BLaER1 treated with 17β-estradiol and CSF1 and Interleukin-3, amounts not matched to agents 10 nM and 100 nM (cell line): ENCODE measurements around the gene ESYT3.

ENCODE experiments used
- H3K27ac ChIP-seq, 11 experiments: shearing (Covaris generic); formaldehyde crosslinking; 2 replicates each; pipeline ENCODE4 v1.8.1; 2022
- H3K27me3 ChIP-seq, 11 experiments: shearing (Covaris generic); formaldehyde crosslinking; 2 replicates each; pipeline ENCODE4 v1.8.1; 2022
- H3K36me3 ChIP-seq, 11 experiments: shearing (Covaris generic); formaldehyde crosslinking; 2 replicates each; pipeline ENCODE4 v1.8.1; 2022
- H3K4me1 ChIP-seq, 10 experiments: shearing (Covaris generic); formaldehyde crosslinking; 2 replicates each; pipeline ENCODE4 v1.8.1; 2022
- H3K4me2 ChIP-seq, 11 experiments: shearing (Covaris generic); formaldehyde crosslinking; 2 replicates each; pipeline ENCODE4 v1.8.1; 2022
- H3K4me3 ChIP-seq, 10 experiments: shearing (Covaris generic); formaldehyde crosslinking; 2 replicates each; pipeline ENCODE4 v1.8.1; 2022
- H3K9ac ChIP-seq, 11 experiments: shearing (Covaris generic); formaldehyde crosslinking; 2 replicates each; pipeline ENCODE4 v1.8.1; 2022
- H3K9me3 ChIP-seq, 11 experiments: shearing (Covaris generic); formaldehyde crosslinking; replicated peaks in 1 of 11; 2 replicates each; pipeline ENCODE4 v1.8.1; 2022
- H4K20me1 ChIP-seq, 11 experiments: shearing (Covaris generic); formaldehyde crosslinking; 2 replicates each; pipeline ENCODE4 v1.8.1; 2022
- Cebpa-rat ChIP-seq, 11 experiments: shearing (Covaris generic); IDR thresholded peaks; 2 replicates each; pipeline ENCODE4 v1.8.1; 2022

ESYT3 gene

DNA sequence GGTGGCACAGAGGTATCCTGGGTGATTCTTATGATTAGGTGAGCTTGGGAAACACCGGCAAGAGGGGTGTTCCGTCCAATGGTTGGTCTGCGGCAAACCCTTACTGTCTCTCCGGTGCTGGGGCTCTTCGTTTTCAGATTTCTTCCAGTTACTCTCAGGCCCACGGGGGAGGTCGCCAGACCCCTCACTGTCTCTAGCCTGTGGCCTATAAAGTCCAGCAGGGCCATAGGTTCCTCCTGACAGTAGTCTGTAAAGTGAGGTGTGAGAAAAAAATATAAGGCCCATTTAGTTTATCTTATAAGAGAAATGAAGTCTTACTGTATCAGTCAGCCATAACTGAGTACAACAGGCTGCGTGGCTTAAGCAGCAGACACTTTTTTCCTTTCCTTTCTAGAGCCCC is 1.4 kb downstream of the ESYT3 start:
- Histone ChIP-seq H3K9ac (no peak overlapping the region), H3K9me3 (peaks cover 18 to 27% (median 22%) of the 10 kb centered on the region in 11 experiments), H3K27me3 (peaks cover 17 to 27% (median 20%) of the 10 kb centered on the region in 11 experiments), H3K4me2 (no peak overlapping the region), H4K20me1 (no peaks in the 10 kb centered on the region), H3K36me3 (no peaks in the 10 kb centered on the region), H3K4me3 (no peak overlapping the region), H3K4me1 (peaks cover 0 to 15% (median 0%) of the 10 kb centered on the region in 10 experiments; a peak in 3 of 20 replicates), H3K27ac (no peak overlapping the region)
- no peak for TF ChIP-seq Cebpa-rat (IDR thresholded peaks at IDR 0.05)

DNA sequence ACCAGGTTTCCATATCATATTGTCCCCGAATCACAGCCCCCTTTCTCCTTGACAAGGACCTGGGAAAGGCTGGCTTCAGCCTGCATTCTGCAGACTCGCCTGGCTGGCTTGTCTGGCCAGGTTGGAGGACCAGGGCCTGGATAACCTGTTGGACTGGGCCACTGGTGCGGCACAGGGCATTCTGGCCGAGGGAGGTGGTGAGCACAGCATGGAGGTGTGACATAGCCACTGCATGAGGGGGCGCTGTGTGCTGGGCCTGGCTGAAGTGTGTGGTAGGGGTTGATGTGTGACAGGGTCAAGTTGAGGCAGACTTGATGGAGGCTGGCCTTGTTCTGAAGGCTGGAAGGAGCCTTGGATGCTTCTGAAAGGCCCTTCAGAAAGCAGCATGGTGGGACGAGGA is 2.9 kb downstream of the ESYT3 start:
- no peaks in the 10 kb centered on the region for H4K20me1 ChIP-seq
- H3K27ac ChIP-seq = no peak overlapping the region
- H3K4me3 ChIP-seq = no peak overlapping the region
- peaks cover 18 to 27% (median 22%) of the 10 kb centered on the region in 11 experiments for H3K9me3 ChIP-seq
- H3K4me1 ChIP-seq = peaks cover 0 to 29% (median 0%) of the 10 kb centered on the region in 10 experiments; a peak in 5 of 20 replicates
- no peaks in the 10 kb centered on the region for H3K36me3 ChIP-seq
- H3K4me2 ChIP-seq = no peak overlapping the region
- TF ChIP-seq Cebpa-rat (IDR thresholded peaks at IDR 0.05) = no peak
- H3K27me3 ChIP-seq = peaks cover 17 to 27% (median 20%) of the 10 kb centered on the region in 11 experiments
- H3K9ac ChIP-seq = no peak overlapping the region

DNA sequence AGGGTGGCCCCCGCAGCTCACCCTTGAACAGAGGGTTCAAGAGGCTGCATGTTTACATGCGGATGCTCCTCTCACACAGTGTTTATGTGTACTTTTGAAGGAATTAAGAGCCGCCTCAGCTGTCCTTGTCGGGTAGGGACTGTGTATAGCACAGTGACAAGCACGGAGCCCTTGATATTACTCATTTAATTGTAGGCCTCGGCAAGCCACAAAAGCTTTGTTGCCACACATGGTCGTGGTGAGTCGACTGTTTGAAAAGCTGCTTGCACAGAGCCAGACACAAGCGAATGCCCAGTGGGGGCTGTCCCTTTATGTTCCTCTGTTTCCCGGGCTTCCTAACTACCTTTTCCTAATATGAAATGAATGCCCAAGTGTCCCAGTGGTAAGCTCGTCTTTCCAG is 4.5 kb downstream of the ESYT3 start:
- peaks cover 14 to 21% (median 17%) of the 10 kb centered on the region in 11 experiments for H3K27me3 ChIP-seq
- no peak for TF ChIP-seq Cebpa-rat (IDR thresholded peaks at IDR 0.05)

DNA sequence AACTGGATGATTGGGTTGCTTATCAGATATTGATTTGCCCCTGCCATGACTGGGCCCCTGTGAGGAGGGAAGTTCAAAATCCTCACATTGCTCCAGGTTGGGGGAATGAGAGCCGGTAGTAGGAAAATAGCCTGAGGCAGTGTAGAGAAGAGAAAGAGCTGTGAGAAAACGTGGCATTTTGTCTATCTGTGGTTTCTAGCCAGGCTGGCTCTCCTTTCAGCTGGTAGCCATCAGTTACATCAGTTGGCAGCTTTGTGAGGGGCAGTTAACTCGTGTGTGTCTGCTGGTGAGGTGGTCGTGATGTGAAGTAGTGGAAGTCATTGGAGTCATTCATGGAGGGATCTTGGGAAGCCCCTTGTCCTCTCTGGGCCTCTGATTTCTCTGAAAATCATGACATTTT is 5.2 kb downstream of the ESYT3 start:
- no peak overlapping the region for H3K27ac ChIP-seq
- peaks cover 0 to 31% (median 0%) of the 10 kb centered on the region in 10 experiments; a peak in 5 of 20 replicates for H3K4me1 ChIP-seq
- H4K20me1 ChIP-seq = no peaks in the 10 kb centered on the region
- no peaks in the 10 kb centered on the region for H3K36me3 ChIP-seq
- H3K4me3 ChIP-seq = no peak overlapping the region
- no peak overlapping the region for H3K9ac ChIP-seq
- peaks cover 8 to 16% (median 12%) of the 10 kb centered on the region in 11 experiments for H3K9me3 ChIP-seq
- H3K4me2 ChIP-seq = no peak overlapping the region
- H3K27me3 ChIP-seq = peaks cover 6 to 13% (median 10%) of the 10 kb centered on the region in 11 experiments
- TF ChIP-seq Cebpa-rat (IDR thresholded peaks at IDR 0.05) = no peak

More for the DNA sequence above, 4.5 kb downstream of the ESYT3 start:
- H3K9me3 ChIP-seq = peaks cover 16 to 23% (median 19%) of the 10 kb centered on the region in 11 experiments
- H3K27ac ChIP-seq = no peak overlapping the region
- H3K9ac ChIP-seq = no peak overlapping the region
- H3K36me3 ChIP-seq = no peaks in the 10 kb centered on the region
- no peaks in the 10 kb centered on the region for H4K20me1 ChIP-seq
- no peak overlapping the region for H3K4me3 ChIP-seq
- peaks cover 0 to 36% (median 0%) of the 10 kb centered on the region in 10 experiments; a peak in 5 of 20 replicates for H3K4me1 ChIP-seq
- no peak overlapping the region for H3K4me2 ChIP-seq

DNA sequence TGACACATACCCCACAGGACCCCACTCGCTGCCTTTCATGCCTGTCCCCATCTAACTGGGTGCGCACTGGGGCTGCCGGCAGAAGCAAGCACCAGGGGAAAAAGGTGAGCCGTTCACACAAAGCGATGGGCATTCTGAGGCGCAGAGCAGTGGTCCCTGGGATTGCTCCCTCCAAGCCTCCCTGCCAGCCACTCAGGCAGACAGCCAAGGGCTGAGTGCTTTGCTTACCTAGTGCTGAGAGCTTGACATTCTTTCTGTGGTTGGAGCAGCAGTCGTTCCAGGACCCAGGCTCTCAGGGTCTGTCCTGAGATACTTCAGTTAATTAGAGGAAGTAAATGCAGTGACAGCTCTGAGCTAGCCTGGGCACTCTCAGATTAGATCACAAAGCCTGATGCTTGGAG is 5.7 kb downstream of the ESYT3 start:
- Histone ChIP-seq H3K4me1 (peaks cover 0 to 30% (median 0%) of the 10 kb centered on the region in 10 experiments; a peak in 4 of 20 replicates), H3K4me3 (no peak overlapping the region), H3K4me2 (0 out of 22 replicates have a peak overlapping the region, but pooled peaks of 1 of the 11 experiments have one; percentile 15), H3K36me3 (no peaks in the 10 kb centered on the region), H3K9ac (no peak overlapping the region), H4K20me1 (no peaks in the 10 kb centered on the region), H3K27ac (no peak overlapping the region), H3K9me3 (peaks cover 3 to 11% (median 7%) of the 10 kb centered on the region in 11 experiments), H3K27me3 (peaks cover 2 to 9% (median 5%) of the 10 kb centered on the region in 11 experiments; a peak in 21 of 22 replicates)
- TF ChIP-seq Cebpa-rat (IDR thresholded peaks at IDR 0.05) = no peak

DNA sequence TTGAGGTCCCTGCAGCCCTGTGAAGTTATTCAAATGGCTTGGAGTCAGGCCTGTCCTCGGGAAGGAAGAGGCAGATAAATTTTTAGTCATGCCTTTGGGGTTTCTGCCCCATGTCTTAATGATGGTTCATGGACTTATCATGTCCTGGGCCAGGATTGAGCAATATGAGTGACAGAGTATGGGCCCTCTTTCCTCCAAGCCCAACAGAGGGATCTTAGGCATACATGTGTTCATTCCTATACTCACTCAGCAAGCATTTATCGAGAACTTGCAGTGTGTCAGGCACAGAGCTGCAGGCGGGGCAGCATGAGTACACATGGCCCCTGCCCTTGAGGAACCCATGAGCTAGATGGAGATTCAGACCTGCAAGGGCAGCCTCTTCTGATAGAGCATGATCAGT is 6.2 kb downstream of the ESYT3 start:
- no peaks in the 10 kb centered on the region for H3K36me3 ChIP-seq
- peaks cover 0 to 30% (median 0%) of the 10 kb centered on the region in 10 experiments; a peak in 4 of 20 replicates for H3K4me1 ChIP-seq
- H3K27ac ChIP-seq = no peak overlapping the region
- H3K9me3 ChIP-seq = peaks cover 0 to 6% (median 2%) of the 10 kb centered on the region in 11 experiments; a peak in 12 of 22 replicates
- TF ChIP-seq Cebpa-rat (IDR thresholded peaks at IDR 0.05) = no peak
- no peaks in the 10 kb centered on the region for H4K20me1 ChIP-seq
- H3K9ac ChIP-seq = no peak overlapping the region
- H3K4me3 ChIP-seq = no peak overlapping the region
- H3K4me2 ChIP-seq = peak overlapping the region in 1 of 11 experiments; percentile 15; a peak in 1 of 22 replicates
- peaks cover 0 to 4% (median under 1%) of the 10 kb centered on the region in 11 experiments; a peak in 8 of 22 replicates for H3K27me3 ChIP-seq

DNA sequence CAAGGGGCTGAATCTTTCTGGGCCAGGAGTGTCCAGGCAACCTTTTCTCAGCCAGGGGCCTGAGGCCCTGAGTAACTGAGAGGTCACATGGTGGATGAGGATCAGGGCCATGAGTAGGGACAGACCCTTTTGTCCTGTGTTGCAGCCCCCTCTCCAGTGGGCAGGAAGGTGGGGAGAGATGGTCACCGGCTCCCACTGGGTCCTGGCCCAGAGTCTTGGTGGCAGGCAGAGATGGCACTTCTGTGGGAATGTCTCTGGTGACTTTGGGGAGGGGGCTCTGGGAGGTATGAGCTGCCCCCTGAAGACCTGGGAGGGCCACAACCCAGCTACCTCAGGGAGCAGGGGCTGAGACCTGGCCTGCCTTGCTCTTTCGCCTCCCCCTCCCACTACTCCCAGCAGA is 6.8 kb downstream of the ESYT3 start:
- no peaks in the 10 kb centered on the region for H3K27me3 ChIP-seq
- no peaks in the 10 kb centered on the region for H3K9me3 ChIP-seq
- no peaks in the 10 kb centered on the region for H4K20me1 ChIP-seq
- TF ChIP-seq Cebpa-rat (IDR thresholded peaks at IDR 0.05) = no peak
- H3K36me3 ChIP-seq = no peaks in the 10 kb centered on the region
- H3K9ac ChIP-seq = no peak overlapping the region
- no peak overlapping the region for H3K4me3 ChIP-seq
- no peak overlapping the region for H3K27ac ChIP-seq
- H3K4me1 ChIP-seq = peaks cover 0 to 30% (median 0%) of the 10 kb centered on the region in 10 experiments; a peak in 4 of 20 replicates
- H3K4me2 ChIP-seq = peak overlapping the region in 1 of 11 experiments; percentile 53; a peak in 1 of 22 replicates

DNA sequence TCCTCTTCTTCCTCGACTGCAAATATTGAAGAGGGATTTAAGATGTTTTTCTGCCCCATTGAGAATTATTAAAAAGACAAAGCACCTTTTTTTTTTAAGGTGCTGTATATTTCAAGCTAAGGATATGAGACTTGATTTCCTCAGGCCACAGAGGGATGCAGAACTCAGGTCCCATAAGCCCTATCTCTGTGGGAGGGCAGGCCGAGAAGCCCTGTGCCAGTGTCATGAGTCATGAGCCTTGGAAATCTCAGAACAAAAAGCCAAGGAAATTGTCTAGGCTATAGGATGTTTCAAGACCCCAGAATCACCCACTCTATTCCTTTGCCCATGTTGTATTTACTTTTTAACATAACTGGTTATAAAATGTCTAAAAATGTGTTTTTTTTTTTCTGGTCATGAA is 7.3 kb downstream of the ESYT3 start:
- H4K20me1 ChIP-seq = no peaks in the 10 kb centered on the region
- peak overlapping the region in 1 of 11 experiments; percentile 53; a peak in 2 of 22 replicates for H3K4me2 ChIP-seq
- peaks cover 0 to 30% (median 0%) of the 10 kb centered on the region in 10 experiments; a peak in 4 of 20 replicates for H3K4me1 ChIP-seq
- no peak for TF ChIP-seq Cebpa-rat (IDR thresholded peaks at IDR 0.05)
- no peaks in the 10 kb centered on the region for H3K27me3 ChIP-seq
- no peak overlapping the region for H3K9ac ChIP-seq
- H3K27ac ChIP-seq = no peak overlapping the region
- no peaks in the 10 kb centered on the region for H3K9me3 ChIP-seq
- H3K4me3 ChIP-seq = no peak overlapping the region
- H3K36me3 ChIP-seq = no peaks in the 10 kb centered on the region

DNA sequence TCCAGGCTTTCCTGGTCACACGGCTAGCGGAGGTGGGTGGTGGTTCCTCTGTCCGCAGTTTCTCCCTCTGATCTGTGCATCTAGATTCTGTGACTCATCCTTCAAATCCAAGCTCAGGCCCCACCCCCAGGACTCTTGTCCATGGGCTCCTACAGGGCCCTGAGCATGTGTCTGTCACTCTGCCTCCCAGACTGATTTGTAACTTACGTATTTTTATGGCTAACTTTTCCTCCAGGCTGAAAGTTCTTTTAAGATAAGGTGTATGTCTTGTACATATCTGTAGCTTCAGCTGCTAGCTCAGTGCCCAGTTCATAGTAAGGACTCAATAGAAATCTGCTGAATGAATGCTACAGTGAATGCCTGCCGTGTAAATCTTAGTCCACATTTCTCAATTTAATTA is 8.0 kb downstream of the ESYT3 start:
- H4K20me1 ChIP-seq = no peaks in the 10 kb centered on the region
- no peak overlapping the region for H3K4me3 ChIP-seq
- no peak for TF ChIP-seq Cebpa-rat (IDR thresholded peaks at IDR 0.05)
- H3K36me3 ChIP-seq = no peaks in the 10 kb centered on the region
- peaks cover 0 to 30% (median 0%) of the 10 kb centered on the region in 10 experiments; a peak in 4 of 20 replicates for H3K4me1 ChIP-seq
- H3K9ac ChIP-seq = no peak overlapping the region
- no peak overlapping the region for H3K27ac ChIP-seq
- H3K4me2 ChIP-seq = peak overlapping the region in 3 of 11 experiments; percentile 7 to 53 (median 40); a peak in 3 of 22 replicates
- no peaks in the 10 kb centered on the region for H3K27me3 ChIP-seq
- no peaks in the 10 kb centered on the region for H3K9me3 ChIP-seq

DNA sequence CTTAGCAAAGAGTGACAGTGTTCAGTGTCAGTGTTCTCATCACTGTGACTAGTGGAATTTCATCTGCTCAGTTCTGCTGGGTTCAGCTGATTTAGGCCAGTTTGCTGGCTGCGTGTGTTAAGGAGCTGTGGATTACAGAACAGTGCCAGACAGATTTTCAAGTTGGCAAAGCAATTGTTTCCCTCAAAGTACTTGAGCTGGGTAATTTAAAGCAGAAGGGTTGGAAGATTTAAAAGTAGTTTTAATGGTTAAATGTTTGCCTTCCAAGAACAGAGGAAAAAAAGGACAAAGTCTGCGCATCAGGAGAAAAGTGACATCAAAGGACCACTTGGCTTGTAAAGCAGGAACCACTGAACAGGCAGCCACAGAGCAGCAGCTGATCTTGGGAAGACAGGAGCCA is 8.7 kb downstream of the ESYT3 start:
- no peak overlapping the region for H3K4me3 ChIP-seq
- H3K9ac ChIP-seq = no peak overlapping the region
- H3K4me1 ChIP-seq = peaks cover 0 to 30% (median 0%) of the 10 kb centered on the region in 10 experiments; a peak in 4 of 20 replicates
- H4K20me1 ChIP-seq = no peaks in the 10 kb centered on the region
- no peak for TF ChIP-seq Cebpa-rat (IDR thresholded peaks at IDR 0.05)
- H3K4me2 ChIP-seq = no peak overlapping the region
- H3K9me3 ChIP-seq = no peaks in the 10 kb centered on the region
- no peak overlapping the region for H3K27ac ChIP-seq
- no peaks in the 10 kb centered on the region for H3K36me3 ChIP-seq
- no peaks in the 10 kb centered on the region for H3K27me3 ChIP-seq
